ENCODE results near the gene FGF14. TPM values are rescaled to one million over a fixed set of nuclear protein-coding genes. Genes with fewer than 3 reads are reported as not detected.

The FGF14 gene
- total RNA-seq, 1 donor from 2014 or later = 0.22 TPM

- Mint-ChIP-seq H3K4me1 (ENCODE audit: low read depth) (no peaks in the 10 kb centered on the region), H3K27me3 (ENCODE audit: low read depth) (peaks cover 58% of the 10 kb centered on the region), H3K27ac (ENCODE audit: unreplicated experiment) (no peak overlapping the region), H3K36me3 (ENCODE audit: low read depth) (no peaks in the 10 kb centered on the region), H3K9me3 (ENCODE audit: low read depth) (peaks cover 5% of the 10 kb centered on the region), H3K4me3 (ENCODE audit: unreplicated experiment) (no peak overlapping the region)
- no peak for DNase-seq (ENCODE audit: low spot score)
- TF ChIP-seq, protein P1, sequence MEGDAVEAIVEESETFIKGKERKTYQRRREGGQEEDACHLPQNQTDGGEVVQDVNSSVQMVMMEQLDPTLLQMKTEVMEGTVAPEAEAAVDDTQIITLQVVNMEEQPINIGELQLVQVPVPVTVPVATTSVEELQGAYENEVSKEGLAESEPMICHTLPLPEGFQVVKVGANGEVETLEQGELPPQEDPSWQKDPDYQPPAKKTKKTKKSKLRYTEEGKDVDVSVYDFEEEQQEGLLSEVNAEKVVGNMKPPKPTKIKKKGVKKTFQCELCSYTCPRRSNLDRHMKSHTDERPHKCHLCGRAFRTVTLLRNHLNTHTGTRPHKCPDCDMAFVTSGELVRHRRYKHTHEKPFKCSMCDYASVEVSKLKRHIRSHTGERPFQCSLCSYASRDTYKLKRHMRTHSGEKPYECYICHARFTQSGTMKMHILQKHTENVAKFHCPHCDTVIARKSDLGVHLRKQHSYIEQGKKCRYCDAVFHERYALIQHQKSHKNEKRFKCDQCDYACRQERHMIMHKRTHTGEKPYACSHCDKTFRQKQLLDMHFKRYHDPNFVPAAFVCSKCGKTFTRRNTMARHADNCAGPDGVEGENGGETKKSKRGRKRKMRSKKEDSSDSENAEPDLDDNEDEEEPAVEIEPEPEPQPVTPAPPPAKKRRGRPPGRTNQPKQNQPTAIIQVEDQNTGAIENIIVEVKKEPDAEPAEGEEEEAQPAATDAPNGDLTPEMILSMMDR (IDR thresholded peaks at IDR 0.05) = no peak
Observed at GRCh38 chr13:101903890-101904289, 498.0 kb downstream of the FGF14 start.

DNA sequence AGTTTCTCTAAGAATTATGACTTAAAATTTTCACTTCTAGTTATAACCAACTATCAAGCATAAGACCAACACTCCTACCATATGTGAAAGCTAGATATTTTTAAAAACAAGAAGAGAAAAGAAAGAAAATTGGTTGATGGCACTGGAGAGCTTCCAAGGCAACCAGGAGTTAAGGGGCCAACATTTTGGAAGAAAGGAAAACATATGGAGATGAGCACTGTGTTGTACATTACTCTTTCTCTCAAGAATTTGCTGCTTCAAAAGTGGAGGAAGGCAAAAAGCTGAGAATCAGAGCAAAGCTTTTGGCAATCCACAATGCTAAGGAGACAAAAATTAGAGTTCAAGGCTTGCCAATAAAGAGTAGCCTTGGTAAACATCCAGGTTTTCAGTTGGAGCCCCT is 503.2 kb downstream of the FGF14 start:
- no peaks in the 10 kb centered on the region for H3K4me1 Mint-ChIP-seq (ENCODE audit: low read depth)
- no peak overlapping the region for H3K27ac Mint-ChIP-seq (ENCODE audit: unreplicated experiment)
- no peak overlapping the region for H3K4me3 Mint-ChIP-seq (ENCODE audit: unreplicated experiment)
- DNase-seq (ENCODE audit: low spot score) = no peak
- no peaks in the 10 kb centered on the region for H3K9me3 Mint-ChIP-seq (ENCODE audit: low read depth)
- H3K27me3 Mint-ChIP-seq (ENCODE audit: low read depth) = peaks cover 49% of the 10 kb centered on the region
- TF ChIP-seq, protein P1 (IDR thresholded peaks at IDR 0.05) = no peak
- H3K36me3 Mint-ChIP-seq (ENCODE audit: low read depth) = no peaks in the 10 kb centered on the region

- peaks cover 44% of the 10 kb centered on the region for H3K27me3 Mint-ChIP-seq (ENCODE audit: low read depth)
Observed at GRCh38 chr13:101896541-101896940, 505.3 kb downstream of the FGF14 start.

GRCh38 chr13:101893021-101893420 is 508.8 kb downstream of the FGF14 start:
- Mint-ChIP-seq H3K36me3 (ENCODE audit: low read depth) (no peaks in the 10 kb centered on the region), H3K4me1 (ENCODE audit: low read depth) (no peaks in the 10 kb centered on the region)

More at GRCh38 chr13:101896541-101896940, 505.3 kb downstream of the FGF14 start:
- no peak overlapping the region for H3K4me3 Mint-ChIP-seq (ENCODE audit: unreplicated experiment)
- no peak overlapping the region for H3K27ac Mint-ChIP-seq (ENCODE audit: unreplicated experiment)
- no peaks in the 10 kb centered on the region for H3K9me3 Mint-ChIP-seq (ENCODE audit: low read depth)
- no peak for DNase-seq (ENCODE audit: low spot score)
- H3K36me3 Mint-ChIP-seq (ENCODE audit: low read depth) = no peaks in the 10 kb centered on the region
- TF ChIP-seq, protein P1 (IDR thresholded peaks at IDR 0.05) = no peak
- no peaks in the 10 kb centered on the region for H3K4me1 Mint-ChIP-seq (ENCODE audit: low read depth)

DNA sequence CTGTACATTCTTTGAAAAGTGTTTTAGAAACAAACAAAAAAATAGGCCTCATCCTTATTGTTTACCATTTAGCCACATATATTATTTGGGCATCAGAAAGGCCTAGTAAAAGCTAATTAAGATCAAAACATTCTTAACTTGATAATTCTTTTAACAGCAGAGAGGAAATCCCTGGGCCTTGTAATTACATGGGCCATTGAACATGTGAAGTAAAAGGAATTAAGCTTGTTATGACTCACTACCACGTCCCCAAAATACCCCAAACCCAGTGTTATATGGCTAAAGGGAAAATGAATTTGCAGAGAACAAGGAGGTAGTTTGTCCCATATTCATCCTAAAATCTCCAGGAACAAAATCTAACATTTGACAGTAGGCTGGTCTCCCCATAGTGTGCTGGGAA is 509.6 kb downstream of the FGF14 start:
- Mint-ChIP-seq H3K27ac (ENCODE audit: unreplicated experiment) (no peak overlapping the region), H3K4me3 (ENCODE audit: unreplicated experiment) (no peak overlapping the region), H3K36me3 (ENCODE audit: low read depth) (peaks cover 1% of the 10 kb centered on the region), H3K9me3 (ENCODE audit: low read depth) (no peaks in the 10 kb centered on the region), H3K27me3 (ENCODE audit: low read depth) (peaks cover 56% of the 10 kb centered on the region), H3K4me1 (ENCODE audit: low read depth) (no peaks in the 10 kb centered on the region)
- TF ChIP-seq, protein P1 (IDR thresholded peaks at IDR 0.05) = no peak
- no peak for DNase-seq (ENCODE audit: low spot score)

More at GRCh38 chr13:101893021-101893420, 508.8 kb downstream of the FGF14 start:
- H3K27me3 Mint-ChIP-seq (ENCODE audit: low read depth) = peaks cover 51% of the 10 kb centered on the region
- DNase-seq (ENCODE audit: low spot score) = no peak
- H3K4me3 Mint-ChIP-seq (ENCODE audit: unreplicated experiment) = no peak overlapping the region
- H3K9me3 Mint-ChIP-seq (ENCODE audit: low read depth) = no peaks in the 10 kb centered on the region
- no peak overlapping the region for H3K27ac Mint-ChIP-seq (ENCODE audit: unreplicated experiment)
- TF ChIP-seq, protein P1 (IDR thresholded peaks at IDR 0.05) = no peak

Data from chondrocyte (in vitro differentiated cells).